GM19452 (cell line): ENCODE results near the gene EDDM3A.

Experiments used
- ATAC-seq: cut with Tn5 transposase; IDR thresholded peaks from one replicate; pipeline ENCODE4 v1.9.1; 2021; ENCODE audit not compliant: unreplicated experiment

The EDDM3A gene

GRCh38 chr14:20782280-20782890 lies 36.7 kb downstream of the EDDM3A start:
- ATAC-seq: peak; percentile 54

- ATAC-seq: no peak
Observed at GRCh38 chr14:20787025-20787424, 41.3 kb downstream of the EDDM3A start.

- ATAC-seq: no peak
Observed at GRCh38 chr14:20789230-20789813, 43.6 kb downstream of the EDDM3A start.

- ATAC-seq: no peak
Observed at GRCh38 chr14:20790464-20791116, 44.9 kb downstream of the EDDM3A start.

- no peak for ATAC-seq
Observed at GRCh38 chr14:20791187-20791586, 45.5 kb downstream of the EDDM3A start.

- ATAC-seq: no peak
Observed at GRCh38 chr14:20791597-20791996, 45.9 kb downstream of the EDDM3A start.

GRCh38 chr14:20792556-20792955 lies 46.9 kb downstream of the EDDM3A start:
- ATAC-seq: no peak

GRCh38 chr14:20794644-20795369 lies 49.1 kb downstream of the EDDM3A start:
- no peak for ATAC-seq

- ATAC-seq: no peak
Observed at GRCh38 chr14:20797164-20797563, 51.5 kb downstream of the EDDM3A start.
